ENCODE data around the gene MRPL51. TPM values are rescaled to one million over a fixed set of nuclear protein-coding genes. Genes with fewer than 3 reads are reported as not detected.
A peak's percentile ranks its signal among the peaks of the same experiment; 100 is the strongest.

Gene MRPL51
- total RNA-seq (132 TPM), polyA plus RNA-seq (ENCODE audit: insufficient read depth, low read depth, low replicate concordance) (268 TPM)
- long read RNA-seq, donor 1, transcript MRPL51-201 (3 exons, 1,234 nt), result major isoform, 63 of 77 reads
- long read RNA-seq, donor 1, partial matches to known transcripts, result 7 of 77 reads
- long read RNA-seq, donor 1, other reads (novel, unspliced or antisense), result 0 of 77 reads
- long read RNA-seq, donor 2, transcript MRPL51-203 (2 exons, 501 nt), result minor isoform, 5 of 102 reads
- long read RNA-seq, donor 2, transcript MRPL51-201 (3 exons, 1,234 nt), result major isoform, 88 of 102 reads
- long read RNA-seq, donor 2, transcript MRPL51-205 (3 exons, 814 nt), result minor isoform, 5 of 102 reads
- long read RNA-seq, donor 2, partial matches to known transcripts, result 0 of 102 reads
- long read RNA-seq, donor 2, other reads (novel, unspliced or antisense), result 0 of 102 reads
- long read RNA-seq, donor 3, transcript MRPL51-201 (3 exons, 1,234 nt), result major isoform, 111 of 118 reads
- long read RNA-seq, donor 3, partial matches to known transcripts, result 0 of 118 reads
- long read RNA-seq, donor 3, other reads (novel, unspliced or antisense), result 0 of 118 reads
- long read RNA-seq, donor 4, transcript MRPL51-205 (3 exons, 814 nt), result minor isoform, 7 of 78 reads
- long read RNA-seq, donor 4, transcript MRPL51-201 (3 exons, 1,234 nt), result major isoform, 69 of 78 reads
- long read RNA-seq, donor 4, partial matches to known transcripts, result 0 of 78 reads
- long read RNA-seq, donor 4, other reads (novel, unspliced or antisense), result 0 of 78 reads
- long read RNA-seq, donor 5, transcript MRPL51-201 (3 exons, 1,234 nt), result major isoform, 6 of 7 reads
- long read RNA-seq, donor 5, partial matches to known transcripts, result 0 of 7 reads
- long read RNA-seq, donor 5, other reads (novel, unspliced or antisense), result 0 of 7 reads
- long read RNA-seq, donor 6, transcript MRPL51-202 (3 exons, 601 nt), result minor isoform, 11 of 9,600 reads
- long read RNA-seq, donor 6, transcript MRPL51-201 (3 exons, 1,234 nt), result major isoform, 188 of 9,600 reads
- long read RNA-seq, donor 6, transcript MRPL51-203 (2 exons, 501 nt), result minor isoform, 13 of 9,600 reads
- long read RNA-seq, donor 6, transcript MRPL51-205 (3 exons, 814 nt), result minor isoform, 15 of 9,600 reads
- long read RNA-seq, donor 6, partial matches to known transcripts, result 8,989 of 9,600 reads
- long read RNA-seq, donor 6, other reads (novel, unspliced or antisense), result 382 of 9,600 reads
- long read RNA-seq, donor 7, transcript MRPL51-201 (3 exons, 1,234 nt), result major isoform, 32 of 34 reads
- long read RNA-seq, donor 7, partial matches to known transcripts, result 0 of 34 reads
- long read RNA-seq, donor 7, other reads (novel, unspliced or antisense), result 1 of 34 reads
- long read RNA-seq, donor 8, transcript MRPL51-202 (3 exons, 601 nt), result minor isoform, 6 of 123 reads
- long read RNA-seq, donor 8, transcript MRPL51-201 (3 exons, 1,234 nt), result major isoform, 97 of 123 reads
- long read RNA-seq, donor 8, partial matches to known transcripts, result 12 of 123 reads
- long read RNA-seq, donor 8, other reads (novel, unspliced or antisense), result 0 of 123 reads
- long read RNA-seq, donor 9, transcript MRPL51-201 (3 exons, 1,234 nt), result major isoform, 46 of 52 reads
- long read RNA-seq, donor 9, partial matches to known transcripts, result 0 of 52 reads
- long read RNA-seq, donor 9, other reads (novel, unspliced or antisense), result 0 of 52 reads
- long read RNA-seq, donor 10, transcript MRPL51-201 (3 exons, 1,234 nt), result major isoform, 64 of 69 reads
- long read RNA-seq, donor 10, partial matches to known transcripts, result 0 of 69 reads
- long read RNA-seq, donor 10, other reads (novel, unspliced or antisense), result 0 of 69 reads

DNA sequence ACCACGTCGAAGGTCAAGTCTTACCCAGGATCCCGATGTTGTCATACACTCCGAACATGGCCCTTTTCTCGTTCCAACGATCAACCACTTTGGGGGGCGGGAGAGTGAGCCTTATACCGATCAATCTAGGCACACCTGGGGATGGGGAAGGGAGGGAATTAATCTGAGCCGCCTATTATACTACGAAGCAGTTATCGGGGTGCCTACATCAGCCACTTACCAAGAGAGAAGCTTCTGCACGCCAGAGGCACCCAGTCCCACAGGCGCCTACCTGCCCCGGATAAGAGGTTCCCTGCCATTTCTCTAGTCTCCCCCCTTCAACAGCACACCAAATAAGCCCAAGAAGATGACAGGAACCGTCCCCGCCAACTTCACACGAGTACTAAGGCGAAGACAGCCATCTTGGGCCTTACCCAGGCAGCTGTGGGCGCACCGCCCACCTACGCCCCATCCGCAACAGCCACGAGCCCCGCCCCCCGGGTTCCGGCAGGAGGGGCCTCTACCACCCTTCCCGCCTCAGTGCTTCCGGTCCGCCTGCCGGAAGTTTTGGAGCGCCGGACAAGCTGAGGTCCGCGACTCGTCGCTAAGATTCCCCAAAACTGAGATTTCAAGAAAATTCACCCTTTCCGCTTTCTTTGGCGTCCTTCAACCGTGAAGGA lies at the start of gene MRPL51:
TSS of gene MRPL51 (minus strand) at position 425 of the 659 bp plus-strand sequence. CDS start at position 299, 126 bp downstream.
- Histone ChIP-seq H3K36me3 (ENCODE audit: control insufficient read depth in 2 of 3, insufficient read depth in 3 of 3, low read length in 3 of 3) (peaks cover 2 to 6% (median 5%) of the 10 kb centered on the region in 3 donors), H3K9me3 (ENCODE audit: control insufficient read depth in 2 of 3, insufficient read depth in 1 of 3, low read length in 3 of 3) (no peaks in the 10 kb centered on the region), H3K4me3 (ENCODE audit: low read length in 3 of 3) (peak within 1 kb of the TSS; percentile 99 to 100 (median 100)), H3K4me1 (ENCODE audit: control insufficient read depth in 2 of 3, insufficient read depth in 2 of 3, low read depth in 1 of 3, low read length in 3 of 3) (peaks cover 7 to 10% (median 8%) of the 10 kb centered on the region in 3 donors), H3K9ac (ENCODE audit: low read length in 3 of 3) (peak within 1 kb of the TSS; percentile 98 to 100 (median 99)), H3K27me3 (ENCODE audit: control insufficient read depth, insufficient read depth, low read length) (no peaks in the 10 kb centered on the region), H3K27ac (ENCODE audit: low read depth in 2 of 2, low read length in 2 of 2) (peak within 1 kb of the TSS; percentile 93 to 99)
- TF ChIP-seq, protein P1, sequence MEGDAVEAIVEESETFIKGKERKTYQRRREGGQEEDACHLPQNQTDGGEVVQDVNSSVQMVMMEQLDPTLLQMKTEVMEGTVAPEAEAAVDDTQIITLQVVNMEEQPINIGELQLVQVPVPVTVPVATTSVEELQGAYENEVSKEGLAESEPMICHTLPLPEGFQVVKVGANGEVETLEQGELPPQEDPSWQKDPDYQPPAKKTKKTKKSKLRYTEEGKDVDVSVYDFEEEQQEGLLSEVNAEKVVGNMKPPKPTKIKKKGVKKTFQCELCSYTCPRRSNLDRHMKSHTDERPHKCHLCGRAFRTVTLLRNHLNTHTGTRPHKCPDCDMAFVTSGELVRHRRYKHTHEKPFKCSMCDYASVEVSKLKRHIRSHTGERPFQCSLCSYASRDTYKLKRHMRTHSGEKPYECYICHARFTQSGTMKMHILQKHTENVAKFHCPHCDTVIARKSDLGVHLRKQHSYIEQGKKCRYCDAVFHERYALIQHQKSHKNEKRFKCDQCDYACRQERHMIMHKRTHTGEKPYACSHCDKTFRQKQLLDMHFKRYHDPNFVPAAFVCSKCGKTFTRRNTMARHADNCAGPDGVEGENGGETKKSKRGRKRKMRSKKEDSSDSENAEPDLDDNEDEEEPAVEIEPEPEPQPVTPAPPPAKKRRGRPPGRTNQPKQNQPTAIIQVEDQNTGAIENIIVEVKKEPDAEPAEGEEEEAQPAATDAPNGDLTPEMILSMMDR (IDR thresholded peaks at IDR 0.05; ENCODE audit: borderline replicate concordance, extremely low read depth, insufficient read depth), result no peak
- intact Hi-C loops (cut with DNase I), result no loop called here
- FAIRE-seq (no peak), DNase-seq (peak; percentile 97 to 99 (median 98))

DNA sequence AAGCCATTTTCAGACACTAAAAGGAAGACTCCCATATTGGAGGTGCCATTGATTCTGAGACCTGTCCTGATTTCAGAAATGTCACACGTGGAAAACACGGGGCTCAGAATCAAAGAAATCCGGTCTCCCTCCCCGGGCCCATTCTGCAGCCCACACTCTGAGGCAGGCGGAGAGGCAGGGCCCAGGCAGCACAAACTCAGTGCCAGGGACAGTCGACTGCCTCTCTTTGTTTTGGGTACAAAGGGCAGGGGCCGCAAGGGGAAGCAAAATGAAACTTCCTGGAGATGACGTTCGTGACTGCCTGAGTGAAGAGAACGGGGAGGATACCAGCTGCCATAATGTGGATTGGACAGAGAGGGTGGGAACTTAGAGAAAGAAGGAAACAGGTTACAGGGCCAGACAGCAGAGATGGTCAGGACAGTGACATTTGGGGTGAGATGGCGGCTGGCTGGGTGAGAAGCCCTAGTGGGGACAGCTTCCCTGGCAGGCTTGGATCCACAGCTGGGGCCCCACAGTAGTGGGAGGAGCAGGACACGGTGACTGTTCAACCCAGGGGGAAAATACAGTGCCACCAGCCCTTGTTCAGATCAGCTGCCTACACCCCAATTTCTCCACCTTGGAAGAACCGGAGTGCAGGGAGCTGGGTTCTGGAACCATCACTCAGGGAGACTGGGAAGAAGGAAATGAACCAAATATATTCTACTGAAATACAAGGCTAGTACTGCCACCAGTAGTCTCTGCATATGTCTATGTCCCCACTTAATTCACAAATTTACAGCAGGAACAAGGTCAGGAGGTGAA lies 49.3 kb upstream of the MRPL51 start:
- no peaks in the 10 kb centered on the region for H3K9me3 ChIP-seq (ENCODE audit: control insufficient read depth in 2 of 3, insufficient read depth in 1 of 3, low read length in 3 of 3)
- no peak for FAIRE-seq
- peak overlapping the region in 1 of 3 donors; percentile 12 for H3K4me3 ChIP-seq (ENCODE audit: low read length in 3 of 3)
- H3K4me1 ChIP-seq (ENCODE audit: control insufficient read depth in 2 of 3, insufficient read depth in 2 of 3, low read depth in 1 of 3, low read length in 3 of 3), result peaks cover 0 to 18% (median 6%) of the 10 kb centered on the region in 3 donors
- H3K36me3 ChIP-seq (ENCODE audit: control insufficient read depth in 2 of 3, insufficient read depth in 3 of 3, low read length in 3 of 3), result peaks cover 0 to 32% (median 12%) of the 10 kb centered on the region in 3 donors
- peak overlapping the region; percentile 72 to 85 for H3K27ac ChIP-seq (ENCODE audit: low read depth in 2 of 2, low read length in 2 of 2)
- DNase-seq, result peak in 2 of 5 donors; percentile 56 to 78
- H3K27me3 ChIP-seq (ENCODE audit: control insufficient read depth, insufficient read depth, low read length), result no peaks in the 10 kb centered on the region
- H3K9ac ChIP-seq (ENCODE audit: low read length in 3 of 3), result peak overlapping the region in 1 of 3 donors; percentile 30
- intact Hi-C loops (cut with DNase I), result no loop called here
- TF ChIP-seq, protein P1 (IDR thresholded peaks at IDR 0.05; ENCODE audit: borderline replicate concordance, extremely low read depth, insufficient read depth), result no peak
